GM19395 (cell line): ENCODE data around the gene MAPK8IP1.

Experiments used
- ATAC-seq: cut with Tn5 transposase; IDR thresholded peaks from one replicate; pipeline ENCODE4 v1.9.1; 2021; ENCODE audit warnings: mild to moderate bottlenecking, moderate library complexity; ENCODE audit not compliant: unreplicated experiment

MAPK8IP1 gene

DNA sequence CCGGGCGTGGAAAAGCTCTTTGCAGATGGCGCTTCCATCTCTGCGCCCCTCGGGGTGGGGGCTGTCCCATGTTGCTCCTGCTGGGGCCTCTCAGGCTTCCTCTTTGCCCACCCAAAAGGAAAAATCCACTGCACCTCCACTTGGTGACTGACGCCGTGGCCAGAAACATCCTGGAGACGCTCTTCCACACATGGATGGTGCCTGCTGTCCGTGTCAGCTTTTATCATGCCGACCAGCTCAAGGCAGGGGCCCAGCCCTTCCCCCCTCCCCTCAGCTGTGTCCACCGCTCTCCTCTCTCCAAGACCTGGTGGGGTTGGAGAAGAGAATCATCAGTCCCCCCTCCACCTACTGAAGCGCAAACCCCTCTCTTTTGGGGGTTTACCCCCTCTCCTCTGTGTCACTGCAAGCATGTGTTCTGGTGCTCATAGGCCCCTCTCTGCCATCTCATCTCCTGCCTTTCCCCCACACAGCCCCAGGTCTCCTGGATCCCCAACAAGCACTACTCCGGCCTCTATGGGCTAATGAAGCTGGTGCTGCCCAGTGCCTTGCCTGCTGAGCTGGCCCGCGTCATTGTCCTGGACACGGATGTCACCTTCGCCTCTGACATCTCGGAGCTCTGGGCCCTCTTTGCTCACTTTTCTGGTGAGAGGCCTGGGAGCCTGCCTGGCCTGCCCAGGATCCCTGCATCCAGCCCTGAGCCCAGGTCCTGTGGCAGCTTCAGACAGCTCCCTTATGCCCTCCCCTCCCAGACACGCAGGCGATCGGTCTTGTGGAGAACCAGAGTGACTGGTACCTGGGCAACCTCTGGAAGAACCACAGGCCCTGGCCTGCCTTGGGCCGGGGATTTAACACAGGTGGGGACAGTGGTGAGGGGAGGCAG, 38.8 kb downstream of the MAPK8IP1 start:
- ATAC-seq, result no peak

- ATAC-seq, result no peak
Observed at GRCh38 chr11:45924927-45925326, 39.5 kb downstream of the MAPK8IP1 start.

- ATAC-seq, result no peak
Observed at GRCh38 chr11:45925550-45925949, 40.1 kb downstream of the MAPK8IP1 start.

DNA sequence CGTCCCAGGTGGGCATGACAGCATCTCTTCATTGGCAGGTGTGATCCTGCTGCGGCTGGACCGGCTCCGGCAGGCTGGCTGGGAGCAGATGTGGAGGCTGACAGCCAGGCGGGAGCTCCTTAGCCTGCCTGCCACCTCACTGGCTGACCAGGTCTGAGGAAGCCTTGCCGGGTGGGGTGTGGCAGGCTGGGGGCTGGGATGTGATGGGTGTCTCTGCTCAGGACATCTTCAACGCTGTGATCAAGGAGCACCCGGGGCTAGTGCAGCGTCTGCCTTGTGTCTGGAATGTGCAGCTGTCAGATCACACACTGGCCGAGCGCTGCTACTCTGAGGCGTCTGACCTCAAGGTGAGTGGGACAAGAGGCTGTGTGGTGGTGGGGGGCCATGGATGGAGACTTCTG, 40.5 kb downstream of the MAPK8IP1 start:
- ATAC-seq, result no peak

- ATAC-seq, result no peak
Observed at GRCh38 chr11:45926536-45927331, 41.3 kb downstream of the MAPK8IP1 start.

DNA sequence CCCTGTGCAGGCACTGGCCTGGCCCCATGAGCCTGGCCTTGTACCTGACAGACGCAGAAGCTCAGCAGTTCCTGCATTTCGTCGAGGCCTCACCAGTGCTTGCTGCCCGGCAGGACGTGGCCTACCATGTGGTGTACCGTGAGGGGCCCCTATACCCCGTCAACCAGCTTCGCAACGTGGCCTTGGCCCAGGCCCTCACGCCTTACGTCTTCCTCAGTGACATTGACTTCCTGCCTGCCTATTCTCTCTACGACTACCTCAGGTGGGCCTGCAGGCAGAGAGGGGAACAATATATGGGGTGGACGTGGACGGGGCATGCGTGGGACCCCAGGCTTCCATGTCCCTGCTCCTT, 41.9 kb downstream of the MAPK8IP1 start:
- no peak for ATAC-seq

GRCh38 chr11:45927684-45928413, 42.4 kb downstream of the MAPK8IP1 start:
- ATAC-seq, result no peak

GRCh38 chr11:45928535-45929215, 43.2 kb downstream of the MAPK8IP1 start:
- no peak for ATAC-seq

DNA sequence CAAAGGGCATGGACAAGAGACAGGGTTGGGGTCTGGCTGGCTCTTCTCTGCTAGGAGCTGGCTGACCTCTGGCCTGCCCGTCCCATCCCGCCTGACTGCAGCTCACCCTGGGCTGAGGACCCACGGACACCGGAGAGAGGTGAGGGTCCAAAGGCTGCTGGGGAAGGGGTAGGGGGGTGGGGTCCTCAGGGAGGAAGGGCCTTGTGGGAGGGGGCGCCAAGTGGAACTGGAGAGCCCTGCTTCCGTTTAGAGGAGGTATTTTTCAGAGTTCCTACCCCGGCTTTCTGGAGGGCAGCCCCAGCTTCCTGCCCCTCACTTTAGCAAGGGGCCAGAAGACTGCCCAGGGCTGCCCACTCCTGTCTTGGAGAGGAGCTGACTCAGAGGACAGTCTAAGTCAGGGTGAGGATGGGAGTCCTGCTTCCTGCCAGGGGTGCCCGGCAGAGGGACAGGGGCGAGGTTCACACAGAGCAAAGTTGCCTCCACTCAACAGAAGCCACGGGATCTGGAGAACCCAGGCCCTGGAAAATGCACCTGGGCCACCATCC, 44.1 kb downstream of the MAPK8IP1 start:
- ATAC-seq, result peak; percentile 23

DNA sequence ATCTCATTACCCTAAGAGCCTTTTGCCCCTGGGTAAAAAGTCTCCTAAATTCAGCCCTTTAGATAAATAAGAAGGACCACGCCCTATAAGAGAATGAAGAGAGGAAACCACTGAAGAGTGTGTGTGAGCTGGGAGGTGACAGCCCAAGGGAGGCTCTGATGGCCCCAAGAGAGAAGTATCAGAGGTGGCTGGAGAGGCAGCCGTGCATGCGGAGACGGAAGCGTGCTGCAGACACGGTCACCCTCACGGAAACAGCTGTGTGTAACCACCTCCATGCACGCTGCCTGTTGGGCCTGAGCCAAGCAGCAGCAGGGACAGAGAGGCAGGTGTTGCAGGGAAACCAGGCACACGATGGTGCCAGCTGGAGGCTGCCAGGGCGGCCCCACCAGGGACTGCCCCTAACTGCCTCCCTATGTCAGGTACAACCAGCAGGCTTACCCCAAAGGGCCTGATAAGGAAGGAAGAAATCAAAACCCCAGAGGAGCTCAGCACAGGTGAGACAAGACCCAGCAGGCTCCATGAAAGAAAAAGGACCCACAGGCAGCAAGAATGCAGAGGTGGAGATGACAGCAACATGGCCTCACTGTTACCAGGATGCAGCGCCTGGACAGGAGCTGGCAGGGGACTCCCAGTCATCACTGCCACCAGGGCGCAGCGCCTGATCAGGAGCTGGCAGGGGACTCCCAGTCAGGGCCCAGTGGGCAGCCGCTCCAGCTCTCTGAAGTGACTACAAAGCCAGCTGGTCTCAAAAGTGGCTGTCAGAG, 44.8 kb downstream of the MAPK8IP1 start:
- peak; percentile 96 for ATAC-seq

GRCh38 chr11:45930951-45931570, 45.6 kb downstream of the MAPK8IP1 start:
- ATAC-seq, result no peak

GRCh38 chr11:45931739-45932138, 46.3 kb downstream of the MAPK8IP1 start:
- no peak for ATAC-seq

- no peak for ATAC-seq
Observed at GRCh38 chr11:45932217-45932616, 46.8 kb downstream of the MAPK8IP1 start.

- no peak for ATAC-seq
Observed at GRCh38 chr11:45933131-45933831, 47.8 kb downstream of the MAPK8IP1 start.

GRCh38 chr11:45933846-45934579, 48.6 kb downstream of the MAPK8IP1 start:
- no peak for ATAC-seq

DNA sequence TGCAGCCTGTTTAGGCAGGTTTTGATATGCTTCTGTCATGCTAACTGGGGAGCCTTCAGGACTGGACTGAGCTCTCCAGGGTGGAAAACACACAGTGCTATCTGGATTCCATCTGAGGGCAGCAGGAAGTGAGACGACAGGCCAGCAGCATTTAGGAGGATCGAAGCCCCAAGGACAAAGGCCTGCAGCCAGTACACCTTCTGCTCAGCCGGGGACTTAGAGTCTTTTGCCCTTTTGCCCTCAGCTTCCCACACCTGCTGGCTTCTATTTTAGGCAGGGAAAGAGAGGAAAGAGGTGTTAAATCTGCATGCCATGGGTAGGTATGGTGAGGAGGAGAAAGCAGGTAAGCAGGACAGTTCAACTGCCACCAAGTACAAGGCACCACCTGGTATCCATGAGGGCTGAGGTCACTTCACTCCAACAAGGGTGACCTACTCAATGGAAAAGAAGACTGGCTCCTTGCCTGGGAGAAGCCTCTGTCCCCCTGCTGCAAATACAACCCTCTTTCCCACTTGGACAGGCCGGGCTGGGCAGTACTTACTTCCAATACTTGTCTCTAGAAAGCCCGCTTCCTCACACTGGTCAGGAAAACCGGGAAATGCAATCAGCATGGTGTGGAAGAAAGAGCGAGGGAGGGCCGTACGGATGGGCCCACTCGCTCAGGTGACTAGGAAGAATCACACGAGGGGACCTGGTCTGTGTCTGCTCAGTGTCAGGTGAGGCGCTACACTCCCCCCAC, 49.3 kb downstream of the MAPK8IP1 start:
- ATAC-seq, result no peak

DNA sequence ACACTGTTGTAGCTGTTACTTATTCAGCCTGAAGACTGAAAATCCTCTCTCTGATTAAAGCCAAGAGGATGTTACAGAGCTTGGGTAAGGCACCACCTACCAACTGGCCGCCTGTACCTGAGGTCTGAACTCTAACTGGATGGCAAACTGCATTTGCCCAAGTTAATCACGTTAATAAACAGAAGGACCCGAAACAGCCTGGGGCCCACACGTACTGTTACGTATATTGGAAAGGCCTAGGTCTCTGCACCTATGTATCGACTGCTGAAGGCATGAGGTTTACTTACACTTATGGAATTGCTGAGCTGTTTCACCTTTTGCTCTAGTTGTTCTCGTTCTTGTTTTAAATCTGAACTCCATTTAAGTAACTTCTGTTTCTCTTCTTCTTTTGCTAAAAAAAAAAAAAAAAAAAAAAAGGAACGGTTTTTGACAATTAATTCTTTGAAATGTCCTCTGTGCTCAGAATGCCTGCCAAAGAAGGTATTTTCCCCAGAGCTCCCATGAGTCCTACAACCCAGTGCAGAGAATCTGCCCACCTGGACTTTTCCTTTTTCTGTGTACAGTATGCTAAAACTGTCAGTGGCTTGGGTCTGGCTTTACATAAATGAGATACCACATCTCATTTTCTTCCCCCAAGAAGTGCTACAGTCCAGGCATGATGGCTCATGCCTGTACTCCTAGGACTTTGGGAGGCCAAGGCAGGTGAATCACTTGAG, 50.1 kb downstream of the MAPK8IP1 start:
- no peak for ATAC-seq
